AG10803 (cell line): ENCODE measurements around the gene DNAJC21.

Experiments
- DNase-seq: peaks from one replicate; pipeline ENCODE4 v3.0.0; 2010; ENCODE audit warnings: low read depth
- H3K4me3 ChIP-seq: 2 replicates; pipeline ENCODE4 v1.5.1; 2011; ENCODE audit warnings: mild to moderate bottlenecking, low read length, control low read depth
- CTCF ChIP-seq: conservative IDR thresholded peaks from 2 replicates; pipeline ENCODE4 v1.5.1; 2011; ENCODE audit warnings: mild to moderate bottlenecking, low read length, control low read depth, inconsistent platforms

DNAJC21 gene

DNA sequence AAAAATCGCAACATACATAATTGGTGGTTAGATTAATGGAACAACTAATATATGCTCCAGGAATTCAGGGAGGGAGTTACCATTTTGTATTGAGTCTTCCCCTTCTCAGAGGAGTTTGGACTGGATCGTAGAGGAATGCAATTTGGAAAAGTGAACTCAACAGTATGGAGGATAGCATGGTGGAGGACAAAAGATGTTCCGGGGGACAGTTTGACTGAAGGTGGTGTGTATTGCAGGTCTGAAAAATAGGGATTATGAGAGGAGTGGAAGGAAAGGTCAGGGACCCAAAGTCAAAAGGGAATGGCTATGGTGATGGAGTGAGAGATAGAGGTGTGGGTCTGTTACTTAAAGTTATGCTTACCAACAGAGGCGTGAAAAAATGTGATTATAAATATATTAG lies 1.5 kb downstream of the DNAJC21 start:
- no peak for TF ChIP-seq CTCF
- H3K4me3 ChIP-seq: peak overlapping the region; percentile 78
- no peak for DNase-seq

DNA sequence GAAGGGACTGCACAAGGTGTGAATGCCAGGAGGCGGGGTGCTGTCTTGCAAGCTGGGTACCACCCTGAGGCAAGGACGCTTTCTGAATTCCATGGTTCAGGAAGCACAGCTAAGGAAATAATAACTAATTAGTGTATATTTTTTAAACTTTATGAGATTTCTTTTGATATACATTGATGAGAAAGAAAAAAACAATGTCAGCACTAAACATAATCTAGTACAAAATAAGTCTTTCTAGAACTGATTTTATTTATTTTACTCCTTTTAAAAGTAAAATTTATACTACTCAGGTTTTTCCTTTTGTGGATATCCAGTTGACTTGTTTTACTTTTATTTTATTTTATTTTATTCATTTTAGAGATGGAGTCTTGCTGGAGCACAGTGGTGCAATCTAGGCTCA lies 3.6 kb downstream of the DNAJC21 start:
- H3K4me3 ChIP-seq: no peak overlapping the region
- DNase-seq: no peak
- no peak for TF ChIP-seq CTCF

GRCh38 chr5:34941936-34942335 lies 12.6 kb downstream of the DNAJC21 start:
- no peak for TF ChIP-seq CTCF
- H3K4me3 ChIP-seq: no peak overlapping the region
- DNase-seq: no peak

- no peak overlapping the region for H3K4me3 ChIP-seq
- no peak for DNase-seq
- TF ChIP-seq CTCF: no peak
Observed at GRCh38 chr5:34944044-34944443, 14.7 kb downstream of the DNAJC21 start.

GRCh38 chr5:34944460-34945047 lies 15.2 kb downstream of the DNAJC21 start:
- H3K4me3 ChIP-seq: no peak overlapping the region
- TF ChIP-seq CTCF: no peak
- no peak for DNase-seq

DNA sequence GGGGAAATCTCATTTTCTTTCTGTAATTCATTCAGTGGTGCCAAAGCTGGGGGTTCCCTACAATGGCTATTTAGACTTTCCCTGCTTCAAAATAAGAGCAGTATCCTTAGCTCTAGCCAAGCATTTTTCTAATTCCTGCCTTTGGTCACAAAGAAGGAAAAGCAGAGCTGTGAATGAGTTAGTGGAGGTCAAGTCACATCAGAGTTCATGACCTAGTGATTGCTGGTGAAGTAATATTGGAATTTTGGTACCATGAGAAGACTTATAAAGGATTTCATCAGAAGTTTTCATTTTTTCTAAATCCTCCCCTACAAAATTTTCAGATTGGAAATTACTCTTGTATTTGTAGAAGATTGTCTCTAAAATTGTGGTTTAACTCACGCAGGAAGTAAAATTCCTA lies 28.0 kb downstream of the DNAJC21 start:
- DNase-seq: peak; percentile 58
- TF ChIP-seq CTCF: no peak
- no peak overlapping the region for H3K4me3 ChIP-seq

- DNase-seq: peak; percentile 37
- no peak overlapping the region for H3K4me3 ChIP-seq
- TF ChIP-seq CTCF: peak; percentile 73
Observed at GRCh38 chr5:34957857-34958690, 28.7 kb downstream of the DNAJC21 start.
